Adrenal gland (tissue), 5 donors: Measurements from ENCODE around the gene CAMTA1.

Experiments
- CTCF ChIP-seq, 6 experiments: fragments of 450-650 bp in 4 of 6; fragments of 200-600 bp in 2 of 6; sonication (generic) in 1 of 6; IDR thresholded peaks; 1 replicate in 5 of 6; 2 replicates in 1 of 6; pipeline versions ENCODE4 v1.5.1 to v1.8.0; 2016 to 2021; ENCODE audit warnings: antibody characterized with exemption in 6 of 6, mild to moderate bottlenecking in 2 of 6, moderate library complexity in 1 of 6
- POLR2A ChIP-seq, 2 donors: fragments of 450-650 bp; IDR thresholded peaks; one replicate each; pipeline ENCODE4 v1.6.1; 2017; ENCODE audit warnings: antibody characterized with exemption in 2 of 2, mild to moderate bottlenecking in 2 of 2, moderate library complexity in 1 of 2
- donor health status: DM: no; HTN: no; CAD: no.

DNA sequence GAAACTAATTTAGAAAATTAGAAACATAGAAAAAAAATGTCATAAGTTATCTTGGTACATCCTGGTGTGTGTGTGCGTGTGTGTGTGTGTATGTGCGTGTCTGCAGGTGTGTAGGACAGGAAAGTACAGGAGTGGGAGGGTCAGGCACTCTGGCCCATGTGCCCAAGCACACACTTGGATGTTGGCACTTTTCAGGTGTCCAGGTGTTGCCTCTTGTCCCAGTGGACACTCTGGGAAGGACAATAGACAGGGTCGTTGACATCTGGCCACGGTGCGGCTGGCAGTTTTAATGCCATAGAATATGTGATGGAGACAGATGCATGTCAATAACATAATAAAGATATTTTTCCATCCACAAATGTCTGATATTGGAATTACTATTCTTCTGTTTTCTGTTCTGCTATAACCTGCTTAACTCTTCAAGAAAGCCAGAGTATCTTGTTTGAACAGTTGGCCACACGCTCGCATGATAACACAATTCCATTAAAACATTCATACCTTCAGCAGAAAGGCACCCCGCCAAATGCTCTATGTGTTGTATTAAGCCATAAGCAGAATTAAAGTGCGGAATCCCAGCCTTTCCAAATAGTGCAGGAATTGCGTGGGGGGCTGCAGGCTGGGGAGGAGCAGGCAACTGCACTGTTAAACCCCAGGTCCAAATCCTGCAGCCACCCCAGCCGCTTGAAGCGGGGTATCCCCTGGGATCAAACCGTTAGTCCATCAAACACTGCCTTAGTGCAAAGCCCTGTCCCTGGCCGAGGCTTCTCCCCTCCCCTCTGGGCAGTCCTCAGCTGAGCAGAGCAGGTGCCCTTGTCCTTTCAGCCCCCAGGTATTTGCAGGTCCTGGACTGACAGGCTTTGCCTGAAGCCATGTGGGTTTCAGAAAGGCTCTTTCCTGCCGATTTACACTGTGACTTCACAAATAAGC lies 390.0 kb downstream of the CAMTA1 start:
- TF ChIP-seq CTCF (IDR thresholded peaks at IDR 0.05) (no peak), POLR2A (IDR thresholded peaks at IDR 0.05) (no peak)
